Naive thymus-derived CD8-positive, alpha-beta T cell (primary cell): Measurements from ENCODE around the gene DEK. TPM values are rescaled to one million over a fixed set of nuclear protein-coding genes. Genes with fewer than 3 reads are reported as not detected.
"Not testable (repeated sequence)": the region's sequence is repeated elsewhere in the genome, so short reads cannot be mapped to it uniquely, and the experiment has no call there.

Experiments used
- ATAC-seq, 2 donors: fragments of 150-1000 bp; cut with Tn5 transposase in 1 of 2; sonication (Bioruptor Pico), chemical (Tn5 transposase) in 1 of 2; 1 replicate in 1 of 2; 2 replicates in 1 of 2; pipeline ENCODE4 v1.10.0; 2021; ENCODE audit warnings: mild to moderate bottlenecking in 2 of 2, moderate library complexity in 2 of 2
- POLR2A ChIA-PET: fragments of 350-600 bp; sonication (Branson Sonifier 250); formaldehyde crosslinking; loops from one replicate; lab custom pipeline; 2021; ENCODE audit warnings: antibody characterized with exemption; lab: Charles Lee
- DNase-seq, 10 donors: peaks; one replicate each; pipeline versions ENCODE4 v3.0.0 to v3.0.0-alpha.2; 2020 to 2022
- H3K27ac Mint-ChIP-seq, 10 donors: one replicate each; pipeline ENCODE4 v1.8.0; 2020 to 2022; ENCODE audit warnings: mild to moderate bottlenecking in 10 of 10, mixed read lengths in 10 of 10, moderate library complexity in 4 of 10, inconsistent platforms in 1 of 10
- H3K27me3 Mint-ChIP-seq, 5 donors: one replicate each; pipeline ENCODE4 v1.8.0; 2021 to 2022; ENCODE audit warnings: mixed read lengths in 5 of 5
- H3K36me3 Mint-ChIP-seq, 3 donors: one replicate each; pipeline ENCODE4 v1.8.0; 2020 to 2022; ENCODE audit warnings: mixed read lengths in 3 of 3, mild to moderate bottlenecking in 2 of 3, inconsistent platforms in 1 of 3
- H3K4me1 Mint-ChIP-seq, 4 donors: one replicate each; pipeline ENCODE4 v1.8.0; 2021 to 2022; ENCODE audit warnings: mixed read lengths in 4 of 4
- H3K4me3 Mint-ChIP-seq, 10 donors: one replicate each; pipeline ENCODE4 v1.8.0; 2020 to 2022; ENCODE audit warnings: mild to moderate bottlenecking in 10 of 10, mixed read lengths in 10 of 10, moderate library complexity in 6 of 10, inconsistent platforms in 1 of 10
- H3K9me3 Mint-ChIP-seq, 9 donors: one replicate each; pipeline ENCODE4 v1.8.0; 2020 to 2022; ENCODE audit warnings: mixed read lengths in 9 of 9, mild to moderate bottlenecking in 3 of 9, inconsistent platforms in 1 of 9, moderate library complexity in 1 of 9
- polyA plus RNA-seq, 3 donors: library from polyadenylated mRNA; unstranded; fragments of 300-500 nt; fragmentation: Illumina TruSeq; gene quantifications; one replicate each; pipeline ENCODE4 v1.2.3, GENCODE V29; 2021
- total RNA-seq, 8 experiments: library from RNA in 2 of 8; stranded (reverse) in 2 of 8; gene quantifications; one replicate each; pipeline ENCODE4 v1.2.3 and lab custom pipeline; 2021 to 2026

The DEK gene, protein sequence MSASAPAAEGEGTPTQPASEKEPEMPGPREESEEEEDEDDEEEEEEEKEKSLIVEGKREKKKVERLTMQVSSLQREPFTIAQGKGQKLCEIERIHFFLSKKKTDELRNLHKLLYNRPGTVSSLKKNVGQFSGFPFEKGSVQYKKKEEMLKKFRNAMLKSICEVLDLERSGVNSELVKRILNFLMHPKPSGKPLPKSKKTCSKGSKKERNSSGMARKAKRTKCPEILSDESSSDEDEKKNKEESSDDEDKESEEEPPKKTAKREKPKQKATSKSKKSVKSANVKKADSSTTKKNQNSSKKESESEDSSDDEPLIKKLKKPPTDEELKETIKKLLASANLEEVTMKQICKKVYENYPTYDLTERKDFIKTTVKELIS
- total RNA-seq (100 to 1,000 TPM in 1 of 2 experiments, 10 to 100 TPM in 1; 97.6 to 103 TPM), polyA plus RNA-seq (10 to 100 TPM; 44.4 to 55.8 (median 55.5) TPM), total RNA-seq (lab: John Stamatoyannopoulos, UW) (92.5 to 300 (median 252) reads per million in 6 experiments)

DNA sequence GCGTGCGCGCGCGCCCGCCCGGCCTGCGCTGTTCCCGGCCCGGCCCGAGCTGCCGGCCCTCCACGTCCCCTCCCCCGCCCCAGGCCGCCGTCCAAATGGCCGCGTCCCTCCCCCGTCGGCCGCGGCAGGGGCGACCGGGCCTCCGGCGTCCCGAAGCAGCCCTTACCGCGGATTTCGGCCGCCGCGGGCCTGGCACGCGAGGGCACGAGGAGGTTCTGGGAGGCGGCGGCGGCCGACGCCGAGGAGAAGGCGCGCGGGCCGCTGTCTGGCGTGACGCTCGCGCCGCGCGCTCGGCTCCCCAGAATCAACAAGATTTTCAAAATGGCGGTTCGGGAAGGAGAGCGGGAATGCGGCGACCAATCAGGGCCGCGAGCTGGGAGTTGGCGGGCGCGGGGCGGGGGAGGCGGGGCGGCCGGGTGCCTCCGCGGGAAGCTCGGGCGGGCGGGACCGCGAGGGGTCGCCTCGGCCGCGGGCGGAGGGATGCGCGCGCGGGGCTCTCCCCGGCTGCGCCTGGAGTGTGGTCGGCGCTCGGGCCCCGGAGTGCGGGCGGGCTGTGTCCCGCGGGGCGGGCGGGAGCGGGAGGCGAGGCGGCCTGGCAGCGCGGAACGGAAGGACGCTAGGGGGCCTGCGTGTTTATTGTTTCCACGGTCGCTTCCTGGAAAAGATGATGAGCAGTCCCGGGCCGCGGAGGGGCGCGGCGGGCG, at the start of gene DEK:
Gene DEK, minus strand, starts transcription at position 312 of the 704 bp plus-strand sequence. CDS start 543 bp downstream, outside the sequence.
- ATAC-seq (peak; percentile 70 to 77), DNase-seq (peak; percentile 71 to 90 (median 78))
- Mint-ChIP-seq H3K27me3 (no peaks in the 10 kb centered on the region), H3K4me1 (peaks cover 23 to 53% (median 51%) of the 10 kb centered on the region in 4 donors), H3K27ac (peak within 1 kb of the TSS; percentile 89 to 99 (median 98)), H3K9me3 (no peaks in the 10 kb centered on the region), H3K4me3 (peak within 1 kb of the TSS; percentile 94 to 99 (median 96)), H3K36me3 (peaks cover 0 to 14% (median 4%) of the 10 kb centered on the region in 3 donors)
- POLR2A ChIA-PET = interaction anchor here (0.8 to 2.1 kb wide), 2 partner anchors 101 to 122 kb away, joined by 3 to 8 read pairs; partner anchors contain the start of gene RNF144B

DNA sequence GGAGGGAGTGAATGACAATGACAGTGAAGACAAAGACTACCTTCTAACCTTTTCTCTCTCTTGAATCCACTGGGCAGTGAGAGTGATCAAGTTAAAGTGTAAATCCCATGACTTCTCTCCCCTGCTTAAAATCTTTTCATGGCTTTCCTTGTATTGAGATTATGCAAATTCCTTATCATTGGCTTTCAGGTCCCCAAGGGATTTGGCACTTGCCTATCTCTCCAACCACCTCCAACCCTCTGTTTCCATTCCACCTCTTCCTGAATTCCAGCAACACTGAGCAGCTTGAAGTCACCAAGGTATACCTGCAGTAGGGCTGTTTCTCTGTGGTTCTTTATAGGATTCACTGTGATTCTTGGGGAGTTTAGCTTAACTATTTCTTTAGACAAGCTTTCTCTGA, 48.0 kb upstream of the DEK start:
- Mint-ChIP-seq H3K9me3 (peaks cover 0 to 5% (median 0%) of the 10 kb centered on the region in 9 donors), H3K4me1 (no peaks in the 10 kb centered on the region), H3K4me3 (no peak overlapping the region), H3K36me3 (no peaks in the 10 kb centered on the region), H3K27me3 (peaks cover 6 to 18% (median 8%) of the 10 kb centered on the region in 5 donors), H3K27ac (peak overlapping the region in 1 of 10 donors; percentile 25)
- no peak for ATAC-seq
- POLR2A ChIA-PET = no interaction called here
- no peak for DNase-seq

DNA sequence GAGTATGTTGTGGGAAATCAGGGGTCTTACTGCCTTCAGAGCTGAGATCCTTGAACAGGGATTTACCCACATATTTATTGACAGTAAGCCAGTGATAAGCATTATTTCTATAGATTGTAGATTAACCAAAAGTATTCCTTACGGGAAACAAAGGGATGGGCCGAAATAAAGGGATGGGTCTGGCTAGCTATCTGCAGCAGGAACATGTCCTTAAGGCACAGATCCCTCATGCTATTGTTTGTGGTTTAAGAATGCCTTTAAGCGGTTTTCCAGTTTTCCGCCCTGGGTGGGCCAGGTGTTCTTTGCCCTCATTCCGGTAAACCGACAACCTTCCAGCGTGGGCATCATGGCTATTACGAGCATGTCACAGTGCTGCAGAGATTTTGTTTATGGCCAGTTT, 45.7 kb upstream of the DEK start:
- H3K27me3 Mint-ChIP-seq = peaks cover 6 to 18% (median 8%) of the 10 kb centered on the region in 5 donors
- H3K9me3 Mint-ChIP-seq, H3K4me3 Mint-ChIP-seq, ATAC-seq, H3K27ac Mint-ChIP-seq, DNase-seq, H3K36me3 Mint-ChIP-seq, POLR2A ChIA-PET, H3K4me1 Mint-ChIP-seq: not testable (repeated sequence)

DNA sequence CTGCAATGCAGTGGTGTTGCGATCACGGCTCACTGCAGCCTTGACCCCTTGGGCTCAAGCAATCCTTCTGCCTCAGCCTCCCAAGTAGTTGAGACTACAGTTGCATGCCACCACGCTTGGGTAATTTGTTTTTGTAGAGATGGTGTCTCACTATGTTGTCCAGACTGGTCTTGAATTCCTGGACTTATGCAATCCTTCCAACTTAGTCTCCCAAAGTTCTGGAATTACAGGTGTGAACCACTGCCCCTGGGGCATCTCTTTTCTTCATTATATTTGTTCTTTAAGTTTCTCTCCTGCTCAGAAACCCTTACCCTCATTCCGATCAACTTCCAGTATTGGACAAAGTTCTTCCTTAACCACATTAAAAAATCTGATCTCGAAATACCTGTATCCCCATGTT, 44.7 kb upstream of the DEK start:
- peaks cover 6 to 18% (median 8%) of the 10 kb centered on the region in 5 donors for H3K27me3 Mint-ChIP-seq
- H3K4me1 Mint-ChIP-seq = no peaks in the 10 kb centered on the region
- no peaks in the 10 kb centered on the region for H3K36me3 Mint-ChIP-seq
- H3K4me3 Mint-ChIP-seq = no peak overlapping the region
- ATAC-seq (no peak), DNase-seq (no peak)
- peaks cover 0 to 5% (median 0%) of the 10 kb centered on the region in 9 donors for H3K9me3 Mint-ChIP-seq
- no peak overlapping the region for H3K27ac Mint-ChIP-seq
- POLR2A ChIA-PET = no interaction called here

DNA sequence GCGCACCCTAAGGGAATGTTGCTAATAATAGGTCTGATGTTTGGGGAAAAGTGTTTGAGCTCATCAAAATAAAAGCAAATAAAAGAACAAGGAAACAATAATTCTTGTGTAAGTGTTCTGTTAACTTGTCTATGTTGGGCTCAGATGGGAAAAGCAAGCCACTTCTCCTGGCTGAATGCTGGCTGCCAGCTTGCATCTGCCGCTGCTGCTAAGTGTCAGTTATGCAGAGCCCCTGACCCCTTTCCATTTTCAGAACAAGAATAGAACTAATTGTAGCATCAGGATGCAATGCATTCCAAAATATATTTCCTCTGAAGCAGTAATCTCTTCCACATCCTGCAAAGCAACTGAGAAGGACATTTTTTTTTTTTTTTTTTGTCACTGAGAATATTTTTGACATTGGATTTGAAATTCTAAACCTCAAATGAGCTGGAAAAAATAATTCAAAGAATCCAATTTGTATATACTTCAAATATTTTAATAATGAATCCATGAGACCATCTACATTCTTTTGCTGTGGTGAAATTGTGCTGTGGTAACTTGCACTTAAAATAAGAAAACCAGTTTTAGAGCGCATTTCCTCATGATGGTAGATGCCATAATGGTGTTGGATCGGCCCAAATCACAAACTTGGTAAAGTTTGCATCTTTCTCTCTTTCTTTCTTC, 43.9 kb upstream of the DEK start:
- POLR2A ChIA-PET = no interaction called here
- ATAC-seq (no peak), DNase-seq (no peak)
- H3K36me3 Mint-ChIP-seq = no peaks in the 10 kb centered on the region
- peaks cover 0 to 5% (median 0%) of the 10 kb centered on the region in 9 donors for H3K9me3 Mint-ChIP-seq
- H3K4me1 Mint-ChIP-seq = no peaks in the 10 kb centered on the region
- H3K4me3 Mint-ChIP-seq = no peak overlapping the region
- peaks cover 6 to 18% (median 8%) of the 10 kb centered on the region in 5 donors for H3K27me3 Mint-ChIP-seq
- H3K27ac Mint-ChIP-seq = no peak overlapping the region

DNA sequence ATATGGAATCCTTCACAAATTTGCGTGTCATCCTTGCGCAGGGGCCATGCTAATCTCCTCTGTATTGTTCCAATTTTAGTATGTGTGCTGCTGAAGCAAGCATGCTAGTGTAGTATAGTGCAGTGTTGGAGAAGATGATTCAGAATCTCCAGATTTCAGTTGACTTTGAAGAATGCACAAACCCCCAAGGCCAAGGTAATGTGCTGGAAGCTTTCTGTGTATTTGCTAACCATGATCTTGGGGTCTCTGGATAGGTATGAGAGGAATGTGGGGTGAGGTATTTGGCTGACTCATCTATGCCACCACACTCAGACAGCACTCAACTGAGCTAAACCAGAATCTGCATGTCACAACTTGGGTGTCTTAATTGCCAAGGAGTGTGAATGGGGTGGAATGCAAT, 42.6 kb upstream of the DEK start:
- POLR2A ChIA-PET = no interaction called here
- no peaks in the 10 kb centered on the region for H3K36me3 Mint-ChIP-seq
- no peak for DNase-seq
- no peak overlapping the region for H3K27ac Mint-ChIP-seq
- no peak overlapping the region for H3K4me3 Mint-ChIP-seq
- H3K4me1 Mint-ChIP-seq = no peaks in the 10 kb centered on the region
- H3K9me3 Mint-ChIP-seq = peaks cover 0 to 5% (median 0%) of the 10 kb centered on the region in 9 donors
- ATAC-seq = no peak
- peaks cover 3 to 18% (median 8%) of the 10 kb centered on the region in 5 donors for H3K27me3 Mint-ChIP-seq

DNA sequence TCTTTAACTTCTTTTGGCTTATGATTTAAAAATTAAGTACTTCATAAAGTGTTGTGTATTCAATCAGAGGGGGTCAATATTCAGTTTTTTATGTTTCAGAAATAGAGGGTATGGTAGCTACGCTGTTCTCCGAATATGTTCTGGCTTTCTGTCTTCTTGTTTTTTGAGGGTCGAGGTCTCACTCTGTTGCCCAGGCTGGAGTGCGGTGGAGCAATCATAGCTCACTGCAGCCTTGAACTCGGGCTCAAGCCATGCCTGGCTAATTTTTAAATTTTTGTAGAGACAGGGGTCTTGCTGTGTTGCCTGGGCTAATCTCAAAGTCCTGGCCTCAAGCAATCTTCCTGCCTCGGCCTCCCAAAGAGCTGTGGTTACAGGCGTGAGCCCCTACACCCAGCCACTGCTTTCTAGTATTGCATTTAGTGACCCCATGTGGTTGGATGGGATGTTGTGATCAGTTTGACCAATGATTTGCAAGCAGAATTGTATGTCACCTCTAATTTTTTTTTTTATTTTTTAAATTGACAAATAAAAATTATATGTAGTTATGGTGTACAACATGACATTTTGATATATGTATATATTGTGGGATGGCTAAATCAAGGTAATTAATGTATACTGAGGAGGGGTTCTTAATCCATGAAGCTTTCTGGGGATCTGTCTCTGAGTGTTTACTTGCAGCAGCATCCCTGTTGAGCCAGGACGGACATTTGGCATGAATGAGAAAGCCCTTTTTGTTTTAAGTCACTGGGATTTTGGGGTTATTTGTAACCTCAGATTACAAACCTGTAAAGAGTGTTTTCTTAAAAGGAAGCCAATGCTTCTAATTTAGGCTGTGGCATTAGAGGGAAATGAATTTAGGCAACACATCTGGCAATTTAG, 38.5 kb upstream of the DEK start:
- no peak for DNase-seq
- no peak for ATAC-seq
- Mint-ChIP-seq H3K9me3 (no peaks in the 10 kb centered on the region), H3K4me3 (no peak overlapping the region), H3K36me3 (peaks cover 0 to 2% (median 0%) of the 10 kb centered on the region in 3 donors), H3K27ac (no peak overlapping the region), H3K4me1 (no peaks in the 10 kb centered on the region), H3K27me3 (peaks cover 0 to 1% (median 0%) of the 10 kb centered on the region in 5 donors)
- POLR2A ChIA-PET = no interaction called here

DNA sequence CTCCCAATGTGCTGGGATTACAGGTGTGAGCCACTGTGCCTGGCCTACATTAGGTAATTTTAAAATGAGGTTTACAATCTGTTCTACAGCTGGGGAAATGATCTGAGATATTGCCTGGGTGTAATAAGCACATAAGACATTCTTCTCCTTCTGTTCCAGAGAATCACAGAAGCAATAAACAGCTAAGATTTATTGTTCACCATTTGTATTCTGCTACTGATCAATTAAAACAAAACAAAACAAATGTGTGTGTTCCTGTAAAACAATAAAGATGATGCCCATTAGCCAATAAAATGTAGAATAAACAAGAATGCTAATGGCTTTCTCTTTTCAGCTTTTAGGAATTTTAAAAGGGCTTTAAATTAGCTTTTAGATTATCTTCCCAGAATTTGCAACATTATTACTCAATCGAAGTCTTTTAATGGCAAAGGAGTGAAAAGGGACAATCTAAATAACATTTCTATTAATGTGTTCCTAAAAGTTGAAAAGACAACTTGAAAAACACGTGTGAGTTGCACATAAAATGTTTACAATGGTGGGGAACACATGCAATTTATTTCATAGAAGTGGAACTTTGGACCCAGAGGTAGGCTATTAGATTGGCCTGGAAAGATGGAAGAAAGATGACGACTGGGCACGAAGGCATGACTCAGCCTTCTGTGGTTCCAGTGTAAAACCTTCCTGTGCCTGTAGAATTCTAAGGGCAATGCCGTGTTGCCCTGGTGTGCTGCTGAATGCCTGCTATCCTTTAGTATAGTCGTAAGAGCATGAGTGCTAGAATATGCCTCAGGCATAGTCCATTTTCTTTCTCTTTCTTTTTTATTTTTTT, 29.0 kb upstream of the DEK start:
- Mint-ChIP-seq H3K36me3 (peaks cover 0 to 2% (median 0%) of the 10 kb centered on the region in 3 donors), H3K27ac (no peak overlapping the region), H3K9me3 (no peaks in the 10 kb centered on the region), H3K4me3 (no peak overlapping the region), H3K27me3 (peaks cover 0 to 7% (median 5%) of the 10 kb centered on the region in 5 donors), H3K4me1 (no peaks in the 10 kb centered on the region)
- DNase-seq = no peak
- ATAC-seq = no peak
- POLR2A ChIA-PET = no interaction called here

DNA sequence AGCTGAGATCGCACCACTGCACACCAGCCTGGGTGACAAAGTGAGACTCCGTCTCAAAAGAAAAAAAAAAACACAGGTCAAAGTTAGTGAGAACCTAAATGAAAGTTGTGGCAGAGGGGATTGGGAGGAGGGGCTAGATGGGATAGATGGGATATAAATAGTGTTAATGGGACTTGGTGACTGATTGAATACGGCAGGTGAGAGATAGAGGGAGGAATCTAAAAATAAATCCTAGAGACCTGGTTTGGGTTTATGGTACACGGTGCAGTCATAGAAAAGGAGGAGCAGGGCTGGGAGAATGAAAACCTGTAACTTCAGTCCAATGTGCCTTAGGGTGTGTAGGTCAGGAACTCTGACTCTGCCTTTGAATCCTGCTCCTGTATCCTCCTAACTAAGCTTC, 25.0 kb upstream of the DEK start:
- no peak for ATAC-seq
- Mint-ChIP-seq H3K36me3 (peaks cover 0 to 2% (median 0%) of the 10 kb centered on the region in 3 donors), H3K27me3 (peaks cover 9 to 16% (median 13%) of the 10 kb centered on the region in 5 donors), H3K27ac (no peak overlapping the region), H3K4me3 (no peak overlapping the region), H3K9me3 (no peaks in the 10 kb centered on the region), H3K4me1 (no peaks in the 10 kb centered on the region)
- no peak for DNase-seq
- POLR2A ChIA-PET = no interaction called here

DNA sequence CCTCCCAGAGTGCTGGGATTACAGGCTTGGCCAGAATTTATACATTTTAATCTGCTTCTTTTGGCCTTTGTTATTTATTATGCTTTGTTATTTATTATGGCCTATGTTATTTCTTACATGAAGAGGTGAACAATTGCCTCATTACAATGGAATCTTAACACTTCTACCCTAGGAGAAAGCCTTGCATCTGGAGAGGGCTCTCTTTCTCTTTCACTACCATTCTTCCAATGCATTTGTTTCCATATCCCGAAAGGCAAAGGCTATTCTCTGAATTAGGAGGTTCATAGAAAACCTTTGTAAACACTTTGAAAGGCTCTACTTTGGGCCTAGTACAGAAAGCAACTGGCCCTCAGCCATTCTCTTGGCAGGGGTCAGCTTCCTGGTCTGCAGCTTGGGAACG, 19.9 kb upstream of the DEK start:
- DNase-seq (no peak), ATAC-seq (no peak)
- H3K9me3 Mint-ChIP-seq = no peaks in the 10 kb centered on the region
- peaks cover 0 to 2% (median 0%) of the 10 kb centered on the region in 3 donors for H3K36me3 Mint-ChIP-seq
- H3K27ac Mint-ChIP-seq = no peak overlapping the region
- peaks cover 20 to 52% (median 34%) of the 10 kb centered on the region in 5 donors for H3K27me3 Mint-ChIP-seq
- H3K4me3 Mint-ChIP-seq = no peak overlapping the region
- POLR2A ChIA-PET = no interaction called here
- H3K4me1 Mint-ChIP-seq = no peaks in the 10 kb centered on the region

DNA sequence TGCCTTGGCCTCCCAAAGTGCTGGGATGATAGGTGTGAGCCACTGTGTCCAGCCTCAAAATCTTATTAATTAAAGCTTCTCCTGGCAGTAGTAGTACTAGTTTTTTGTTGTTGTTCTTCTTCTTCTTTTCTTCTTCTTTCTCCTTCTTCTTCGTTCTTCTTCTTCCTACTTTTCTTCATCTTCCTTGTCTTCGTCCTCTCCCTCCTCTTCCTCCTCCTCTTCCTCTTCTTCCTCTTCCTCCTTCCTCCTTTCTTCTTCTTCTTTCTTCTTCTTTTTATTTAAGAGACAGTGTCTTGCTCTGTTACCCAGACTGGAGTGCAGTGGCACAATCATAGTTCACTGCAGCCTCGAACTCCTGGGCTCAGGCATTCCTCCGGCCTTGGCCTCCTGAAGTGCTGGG, 17.2 kb upstream of the DEK start:
- H3K27me3 Mint-ChIP-seq = peaks cover 25 to 63% (median 44%) of the 10 kb centered on the region in 5 donors
- H3K9me3 Mint-ChIP-seq = no peaks in the 10 kb centered on the region
- POLR2A ChIA-PET = interaction anchor here (0.5 kb wide), 1 partner anchor 42 kb away, joined by 3 read pairs; no protein-coding TSS in a partner anchor
- peaks cover 5 to 13% (median 11%) of the 10 kb centered on the region in 4 donors for H3K4me1 Mint-ChIP-seq
- no peaks in the 10 kb centered on the region for H3K36me3 Mint-ChIP-seq
- no peak overlapping the region for H3K4me3 Mint-ChIP-seq
- no peak overlapping the region for H3K27ac Mint-ChIP-seq
- no peak for ATAC-seq
- DNase-seq = no peak
